B cell (primary cell): ENCODE results near the gene TXNDC2. TPM values are rescaled to one million over a fixed set of nuclear protein-coding genes. Genes with fewer than 3 reads are reported as not detected.

Source experiments
- ATAC-seq: fragments of 200-7000 bp; cut with Tn5 transposase; one replicate; pipeline ENCODE4 v1.10.0; 2021; ENCODE audit warnings: low read depth, mild to moderate bottlenecking, moderate number of reproducible peaks, moderate library complexity
- CTCF ChIA-PET: fragments of 350-600 bp; sonication (Branson Sonifier 250); formaldehyde crosslinking; loops from one replicate; lab custom pipeline; 2021; ENCODE audit warnings: antibody characterized with exemption, inconsistent platforms; lab: Charles Lee
- POLR2A ChIA-PET: fragments of 350-600 bp; sonication (Branson Sonifier 250); formaldehyde crosslinking; loops from one replicate; lab custom pipeline; 2021; ENCODE audit warnings: antibody characterized with exemption; lab: Charles Lee
- DNase-seq: peaks from one replicate; pipeline ENCODE4 v3.0.0; 2013
- H2AFZ ChIP-seq: 2 replicates; pipeline ENCODE4 v1.6.1; 2012; ENCODE audit warnings: mild to moderate bottlenecking, low read depth, low read length; ENCODE audit not compliant: insufficient read depth, poor library complexity, severe bottlenecking
- H3K27ac ChIP-seq, 2 donors: 1 replicate in 1 of 2; 2 replicates in 1 of 2; pipeline ENCODE4 v1.5.1; 2012 to 2013; ENCODE audit warnings: low read length in 2 of 2, mild to moderate bottlenecking in 2 of 2, moderate library complexity in 1 of 2
- H3K27me3 ChIP-seq, 4 experiments: fragments of 200-600 bp in 1 of 4; sonication (generic) in 1 of 4; replicated peaks in 1 of 4; 1 replicate in 2 of 4; 2 replicates in 2 of 4; pipeline versions ENCODE4 v1.6.1 to v1.7.0; 2013 to 2016; ENCODE audit warnings: low read length in 3 of 4, mild to moderate bottlenecking in 2 of 4, mixed read lengths in 1 of 4, moderate library complexity in 1 of 4; ENCODE audit not compliant: insufficient read depth in 4 of 4, control insufficient read depth in 3 of 4; ENCODE audit errors: control extremely low read depth in 1 of 4
- H3K36me3 ChIP-seq, 2 experiments: replicated peaks in 1 of 2; 1 replicate in 1 of 2; 2 replicates in 1 of 2; pipeline versions ENCODE4 v1.6.1 to v1.7.1; 2013; ENCODE audit warnings: low read length in 1 of 2; ENCODE audit not compliant: insufficient read depth in 2 of 2, control insufficient read depth in 1 of 2; ENCODE audit errors: control extremely low read depth in 1 of 2, extremely low read depth in 1 of 2
- H3K4me1 ChIP-seq, 2 donors: fragments of 200-600 bp in 1 of 2; sonication (generic) in 1 of 2; 1 replicate in 1 of 2; 2 replicates in 1 of 2; pipeline versions ENCODE4 v1.5.1 to v1.6.1; 2013 to 2017; ENCODE audit warnings: low read length in 2 of 2; ENCODE audit not compliant: control insufficient read depth in 2 of 2, insufficient read depth in 2 of 2
- H3K4me2 ChIP-seq: replicated peaks from 2 replicates; pipeline ENCODE3; 2012; ENCODE audit warnings: mild to moderate bottlenecking, low read depth, low read length; ENCODE audit not compliant: poor library complexity, severe bottlenecking
- H3K4me3 ChIP-seq, 5 experiments: fragments of 200-600 bp in 1 of 5; sonication (generic) in 1 of 5; 1 replicate in 3 of 5; 2 replicates in 2 of 5; pipeline versions ENCODE4 v1.5.1 to v1.7.0; 2011 to 2016; ENCODE audit warnings: low read length in 4 of 5, mild to moderate bottlenecking in 4 of 5, low read depth in 2 of 5, control low read depth in 1 of 5, moderate library complexity in 1 of 5; ENCODE audit not compliant: insufficient read depth in 1 of 5; ENCODE audit errors: control extremely low read depth in 1 of 5, extremely low read depth in 1 of 5
- H3K79me2 ChIP-seq: fragments of 200-600 bp; sonication (generic); one replicate; pipeline ENCODE4 v1.6.0; 2016; ENCODE audit warnings: low read length; ENCODE audit not compliant: control insufficient read depth, insufficient read depth
- H3K9ac ChIP-seq: fragments of 200-600 bp; sonication (generic); 2 replicates; pipeline ENCODE4 v1.6.1; 2017; ENCODE audit warnings: mild to moderate bottlenecking, low read length, moderate library complexity
- H3K9me3 ChIP-seq, 3 donors: one replicate each; pipeline versions ENCODE4 v1.6.1 to v1.7.1; 2013; ENCODE audit warnings: low read length in 2 of 3; ENCODE audit not compliant: control insufficient read depth in 2 of 3, insufficient read depth in 1 of 3; ENCODE audit errors: control extremely low read depth in 1 of 3
- H4K20me1 ChIP-seq: 2 replicates; pipeline ENCODE4 v1.6.0; 2012; ENCODE audit warnings: mild to moderate bottlenecking, low read length; ENCODE audit not compliant: insufficient read depth, control insufficient read depth, poor library complexity, severe bottlenecking
- H3K27ac Mint-ChIP-seq: one replicate; pipeline ENCODE4 v1.8.0; 2021; ENCODE audit warnings: mixed read lengths
- H3K27me3 Mint-ChIP-seq: one replicate; pipeline ENCODE4 v1.8.0; 2021; ENCODE audit warnings: mixed read lengths
- H3K4me1 Mint-ChIP-seq: one replicate; pipeline ENCODE4 v1.8.0; 2021; ENCODE audit warnings: mixed read lengths
- H3K4me3 Mint-ChIP-seq: one replicate; pipeline ENCODE4 v1.8.0; 2021; ENCODE audit warnings: mixed read lengths
- H3K9me3 Mint-ChIP-seq: one replicate; pipeline ENCODE4 v1.8.0; 2022; ENCODE audit warnings: mixed read lengths; ENCODE audit not compliant: insufficient read depth
- EZH2 ChIP-seq: IDR thresholded peaks from 2 replicates; pipeline ENCODE4 v1.6.1; 2012; ENCODE audit warnings: borderline replicate concordance, low read depth, mild to moderate bottlenecking, moderate library complexity, low read length; ENCODE audit not compliant: insufficient read depth, poor library complexity, severe bottlenecking
- WGBS: methylation state at CpG from one replicate; pipeline ENCODE4 v1.1.5; 2013; ENCODE audit warnings: missing lambda C conversion rate; ENCODE audit not compliant: insufficient coverage; 5-methylcytosine and 5-hydroxymethylcytosine counted together
- intact Hi-C: fragments of 100-400 bp; cut with micrococcal nuclease; formaldehyde crosslinking; loops from one replicate; pipeline ENCODE4 v1.10.0; 2022
- polyA plus RNA-seq: library from polyadenylated mRNA; depleted of rRNA; stranded (reverse); fragments of >200 nt; gene quantifications from 2 replicates; pipeline ENCODE4 v1.2.3, GENCODE V29; 2012
- total RNA-seq, 2 donors: library from RNA; stranded (reverse); fragments of 120-200 nt in 1 of 2; gene quantifications; 1 replicate in 1 of 2; 2 replicates in 1 of 2; pipeline versions ENCODE4 v1.2.3 to v1.2.4, GENCODE V29; 2013 to 2022
- TF ChIP-seq, protein P1 (sequence below): fragments of 200-600 bp; IDR thresholded peaks from one replicate; pipeline ENCODE4 v1.8.0; 2022; ENCODE audit warnings: antibody characterized with exemption, mild to moderate bottlenecking

The TXNDC2 gene
- total and polyA plus RNA-seq, 2 donors (not counting 1 experiment from before 2014, with no cell fraction given) = 0.07 to 0.22 TPM

DNA sequence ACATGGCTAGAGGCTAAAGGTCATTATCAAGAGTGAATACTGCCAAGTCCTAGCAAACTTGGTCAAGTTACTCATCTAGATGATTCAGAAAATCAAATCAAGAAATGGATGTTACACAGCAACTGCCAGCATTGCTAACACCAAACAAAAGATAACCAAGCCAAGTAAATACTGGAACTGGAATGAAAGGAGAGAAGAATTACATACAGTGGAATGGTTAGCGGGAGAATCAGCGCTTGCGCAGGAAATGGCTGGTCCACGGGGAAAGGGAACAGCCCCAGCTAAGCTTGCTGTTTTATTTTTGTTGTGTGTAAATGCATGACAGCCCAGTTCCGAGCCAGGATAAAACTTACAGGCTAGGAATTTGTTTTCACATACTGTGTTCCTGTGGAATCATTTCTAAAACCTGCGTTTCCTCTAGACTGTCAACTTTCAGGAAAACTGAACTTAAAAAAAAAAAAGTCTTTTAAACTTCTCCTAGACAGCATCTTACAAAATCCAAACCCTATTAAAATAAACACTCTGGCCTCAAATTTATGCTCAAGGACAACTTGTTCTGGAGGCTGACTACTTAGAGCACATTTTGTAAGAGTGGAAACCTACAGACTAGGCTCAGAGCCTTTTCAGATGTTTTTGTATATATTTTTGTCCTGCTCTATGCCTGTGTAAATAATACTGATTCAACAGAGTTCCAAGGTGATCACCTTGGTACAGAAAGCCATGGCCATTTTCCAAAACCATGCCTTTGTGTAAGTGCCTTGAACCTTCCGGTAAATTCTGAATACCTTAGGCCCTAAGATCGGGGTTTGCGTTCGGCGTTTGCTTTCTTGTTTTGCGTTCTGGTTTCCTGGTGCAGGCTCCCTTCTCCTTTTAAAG is 30.7 kb upstream of the TXNDC2 start:
- no peak for TF ChIP-seq EZH2
- TF ChIP-seq, protein P1, sequence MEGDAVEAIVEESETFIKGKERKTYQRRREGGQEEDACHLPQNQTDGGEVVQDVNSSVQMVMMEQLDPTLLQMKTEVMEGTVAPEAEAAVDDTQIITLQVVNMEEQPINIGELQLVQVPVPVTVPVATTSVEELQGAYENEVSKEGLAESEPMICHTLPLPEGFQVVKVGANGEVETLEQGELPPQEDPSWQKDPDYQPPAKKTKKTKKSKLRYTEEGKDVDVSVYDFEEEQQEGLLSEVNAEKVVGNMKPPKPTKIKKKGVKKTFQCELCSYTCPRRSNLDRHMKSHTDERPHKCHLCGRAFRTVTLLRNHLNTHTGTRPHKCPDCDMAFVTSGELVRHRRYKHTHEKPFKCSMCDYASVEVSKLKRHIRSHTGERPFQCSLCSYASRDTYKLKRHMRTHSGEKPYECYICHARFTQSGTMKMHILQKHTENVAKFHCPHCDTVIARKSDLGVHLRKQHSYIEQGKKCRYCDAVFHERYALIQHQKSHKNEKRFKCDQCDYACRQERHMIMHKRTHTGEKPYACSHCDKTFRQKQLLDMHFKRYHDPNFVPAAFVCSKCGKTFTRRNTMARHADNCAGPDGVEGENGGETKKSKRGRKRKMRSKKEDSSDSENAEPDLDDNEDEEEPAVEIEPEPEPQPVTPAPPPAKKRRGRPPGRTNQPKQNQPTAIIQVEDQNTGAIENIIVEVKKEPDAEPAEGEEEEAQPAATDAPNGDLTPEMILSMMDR = no peak
- Mint-ChIP-seq H3K27ac (no peak overlapping the region), H3K4me1 (peaks cover 3% of the 10 kb centered on the region), H3K9me3 (no peaks in the 10 kb centered on the region), H3K27me3 (no peaks in the 10 kb centered on the region), H3K4me3 (no peak overlapping the region)
- Histone ChIP-seq H3K79me2 (no peaks in the 10 kb centered on the region), H2AFZ (no peak overlapping the region), H3K4me3 (no peak overlapping the region), H3K4me2 (no peak overlapping the region), H3K27ac (no peak overlapping the region), H3K36me3 (peaks cover 0 to 18% of the 10 kb centered on the region in 2 experiments), H3K27me3 (no peaks in the 10 kb centered on the region), H3K9me3 (no peaks in the 10 kb centered on the region), H3K4me1 (peaks cover 0 to 5% of the 10 kb centered on the region in 2 donors), H4K20me1 (no peaks in the 10 kb centered on the region), H3K9ac (no peak overlapping the region)
- CTCF ChIA-PET = no interaction called here
- WGBS = 87% methylated on average over 11 of the region's 12 CpGs
- DNase-seq (no peak), ATAC-seq (no peak)
- intact Hi-C loops = no loop called here
- POLR2A ChIA-PET = no interaction called here

DNA sequence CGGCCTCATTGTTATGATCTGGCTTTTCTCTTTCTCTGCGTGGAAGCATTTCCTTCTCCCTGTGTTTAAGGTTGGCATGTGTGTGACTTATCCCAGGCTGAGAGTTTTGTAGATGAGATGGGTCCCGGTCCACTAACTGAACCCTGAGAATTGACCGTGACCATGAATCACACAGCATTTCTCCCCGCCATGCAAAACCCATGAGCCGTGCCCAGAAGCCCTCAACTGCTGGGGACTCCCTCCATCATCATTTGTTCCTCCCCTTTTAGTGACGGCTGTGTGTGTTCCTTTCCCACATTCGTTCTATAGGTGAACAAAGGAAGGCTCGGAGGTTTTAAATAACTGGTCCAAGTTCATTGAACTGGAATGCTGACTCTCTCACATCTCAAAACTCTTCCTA is 30.1 kb upstream of the TXNDC2 start:
- no peak overlapping the region for H3K27ac Mint-ChIP-seq
- Histone ChIP-seq H3K36me3 (peaks cover 0 to 24% of the 10 kb centered on the region in 2 experiments), H3K4me1 (peaks cover 0 to 5% of the 10 kb centered on the region in 2 donors), H4K20me1 (no peaks in the 10 kb centered on the region), H3K27me3 (no peaks in the 10 kb centered on the region), H3K4me2 (no peak overlapping the region), H3K9me3 (no peaks in the 10 kb centered on the region), H3K4me3 (no peak overlapping the region), H3K9ac (no peak overlapping the region), H2AFZ (no peak overlapping the region), H3K79me2 (no peaks in the 10 kb centered on the region), H3K27ac (no peak overlapping the region)
- WGBS = 100% methylated on average over 3 of the region's 9 CpGs
- TF ChIP-seq, protein P1 = no peak
- TF ChIP-seq EZH2 = no peak
- no peaks in the 10 kb centered on the region for H3K27me3 Mint-ChIP-seq
- no peak for ATAC-seq
- H3K4me1 Mint-ChIP-seq = peaks cover 3% of the 10 kb centered on the region
- H3K4me3 Mint-ChIP-seq = no peak overlapping the region
- ChIA-PET CTCF (no interaction called here), POLR2A (no interaction called here)
- intact Hi-C loops = no loop called here
- DNase-seq = no peak
- H3K9me3 Mint-ChIP-seq = no peaks in the 10 kb centered on the region
